Activated T-helper 17 cell treated with anti-CD3 and anti-CD28 coated beads, Interleukin-2, amount 50 U/mL, for 72 hours (primary cell): ENCODE measurements around the gene ARR3. TPM values are rescaled to one million over a fixed set of nuclear protein-coding genes. Genes with fewer than 3 reads are reported as not detected.
"Not testable (repeated sequence)": the region's sequence is repeated elsewhere in the genome, so short reads cannot be mapped to it uniquely, and the experiment has no call there.

Experiments
- ATAC-seq: fragments of 150-1000 bp; cut with Tn5 transposase; replicated peaks from 2 replicates; pipeline ENCODE4 v1.10.0; 2021; ENCODE audit warnings: mild to moderate bottlenecking, moderate library complexity
- H3K27ac Mint-ChIP-seq: one replicate; pipeline ENCODE4 v1.8.0; 2022; ENCODE audit warnings: mixed read lengths
- H3K27me3 Mint-ChIP-seq: one replicate; pipeline ENCODE4 v1.8.0; 2022; ENCODE audit warnings: mixed read lengths
- H3K36me3 Mint-ChIP-seq: one replicate; pipeline ENCODE4 v1.8.0; 2022; ENCODE audit warnings: low read depth, mild to moderate bottlenecking, mixed read lengths
- H3K4me1 Mint-ChIP-seq: one replicate; pipeline ENCODE4 v1.8.0; 2022; ENCODE audit warnings: mixed read lengths
- H3K4me3 Mint-ChIP-seq: one replicate; pipeline ENCODE4 v1.8.0; 2022; ENCODE audit warnings: mild to moderate bottlenecking, mixed read lengths
- H3K9me3 Mint-ChIP-seq: one replicate; pipeline ENCODE4 v1.8.0; 2022; ENCODE audit warnings: mixed read lengths
- total RNA-seq, 2 donors: library from RNA; stranded (reverse); gene quantifications; one replicate each; pipeline ENCODE4 v1.2.3, GENCODE V29; 2022

The ARR3 gene
- total RNA-seq = not detected

DNA sequence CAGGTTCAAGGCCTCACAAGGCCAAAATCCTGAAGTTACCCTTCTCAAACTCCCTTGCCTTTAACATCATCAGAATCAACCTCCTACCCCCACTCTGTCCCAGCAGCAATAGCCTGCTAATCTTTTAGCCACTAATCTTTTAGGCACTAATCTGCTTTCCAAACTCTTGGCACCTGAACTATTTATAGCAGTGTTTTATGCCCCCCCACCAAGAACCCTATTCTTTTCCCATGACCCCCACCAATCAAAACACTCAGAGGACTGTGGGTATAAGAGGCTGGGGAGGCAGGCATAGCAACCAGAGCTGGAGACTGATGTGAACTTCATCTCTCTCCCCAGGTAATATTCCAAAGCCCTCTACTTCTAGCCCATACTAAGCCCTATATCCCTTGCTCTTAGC lies at the start of gene ARR3:
Gene ARR3 (plus strand): TSS at position 301 of the 400 bp plus-strand sequence. CDS start 1,052 bp downstream, outside the sequence.
- no peak within 1 kb of the TSS for H3K27ac Mint-ChIP-seq
- no peak for ATAC-seq
- H3K4me3 Mint-ChIP-seq = no peak within 1 kb of the TSS
- no peaks in the 10 kb centered on the region for H3K9me3 Mint-ChIP-seq
- H3K36me3 Mint-ChIP-seq = no peaks in the 10 kb centered on the region
- no peaks in the 10 kb centered on the region for H3K4me1 Mint-ChIP-seq
- no peaks in the 10 kb centered on the region for H3K27me3 Mint-ChIP-seq

DNA sequence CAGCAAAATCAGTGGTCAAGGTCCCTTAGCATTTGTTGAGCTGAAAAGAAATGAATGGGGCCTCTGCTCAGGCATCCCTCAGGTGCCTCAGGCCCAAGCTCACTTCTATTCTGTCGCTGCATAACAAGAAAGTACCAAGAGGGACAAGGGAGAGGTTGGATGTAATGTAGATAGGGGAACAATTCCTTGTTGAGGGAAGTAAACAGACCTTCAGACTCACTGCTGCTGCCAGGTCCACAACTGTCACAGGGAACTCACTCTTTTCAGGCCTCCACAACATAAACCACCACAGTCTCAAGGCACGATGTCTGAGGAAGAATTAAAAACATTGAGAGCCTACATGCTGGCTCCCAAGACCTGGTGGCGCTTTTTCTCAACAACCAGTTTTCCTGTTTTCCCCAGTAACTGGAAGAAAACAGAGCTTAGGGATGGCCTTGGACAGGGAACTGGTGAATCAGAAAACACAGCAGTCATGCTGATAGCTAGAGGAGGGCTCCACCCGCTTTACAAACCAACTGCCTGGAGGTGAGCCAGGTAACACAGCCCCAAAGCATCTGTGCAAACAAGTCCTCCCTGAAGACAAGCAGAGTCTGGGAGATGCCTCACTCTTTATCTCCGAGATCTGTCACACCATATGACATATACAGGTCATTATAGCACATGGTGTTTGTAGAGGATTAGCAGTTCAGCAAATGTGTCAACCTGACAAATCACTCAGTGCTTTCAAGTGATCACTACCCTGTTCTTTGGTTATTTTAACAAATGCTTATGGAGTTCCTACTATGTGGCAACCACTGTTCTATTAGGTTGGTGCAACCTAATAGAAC lies 48.0 kb upstream of the ARR3 start:
- H3K36me3 Mint-ChIP-seq = no peaks in the 10 kb centered on the region
- H3K4me3 Mint-ChIP-seq = no peak overlapping the region
- H3K27ac Mint-ChIP-seq = no peak overlapping the region
- no peaks in the 10 kb centered on the region for H3K9me3 Mint-ChIP-seq
- H3K4me1 Mint-ChIP-seq = no peaks in the 10 kb centered on the region
- no peaks in the 10 kb centered on the region for H3K27me3 Mint-ChIP-seq
- no peak for ATAC-seq

DNA sequence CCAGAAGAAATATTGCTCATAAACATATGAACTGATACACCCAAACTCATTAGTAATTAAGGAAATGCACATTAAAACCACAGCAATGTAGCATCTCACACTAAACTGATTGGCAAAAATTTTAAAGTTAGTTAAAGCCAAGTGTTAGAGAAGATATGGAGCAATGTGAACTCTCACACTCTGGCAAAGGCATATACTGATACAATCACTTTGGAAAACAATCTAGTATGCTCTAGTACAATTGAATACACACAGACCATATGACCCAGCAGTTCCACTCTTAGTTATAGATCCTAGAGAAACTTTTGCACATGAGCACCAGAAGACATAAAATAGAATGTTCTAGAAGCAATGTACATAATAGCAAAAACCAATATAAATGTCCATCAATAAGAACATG lies 42.1 kb upstream of the ARR3 start:
- no peak overlapping the region for H3K27ac Mint-ChIP-seq
- H3K4me3 Mint-ChIP-seq = no peak overlapping the region
- no peaks in the 10 kb centered on the region for H3K27me3 Mint-ChIP-seq
- H3K36me3 Mint-ChIP-seq = no peaks in the 10 kb centered on the region
- H3K4me1 Mint-ChIP-seq = no peaks in the 10 kb centered on the region
- ATAC-seq = no peak
- H3K9me3 Mint-ChIP-seq = no peaks in the 10 kb centered on the region

DNA sequence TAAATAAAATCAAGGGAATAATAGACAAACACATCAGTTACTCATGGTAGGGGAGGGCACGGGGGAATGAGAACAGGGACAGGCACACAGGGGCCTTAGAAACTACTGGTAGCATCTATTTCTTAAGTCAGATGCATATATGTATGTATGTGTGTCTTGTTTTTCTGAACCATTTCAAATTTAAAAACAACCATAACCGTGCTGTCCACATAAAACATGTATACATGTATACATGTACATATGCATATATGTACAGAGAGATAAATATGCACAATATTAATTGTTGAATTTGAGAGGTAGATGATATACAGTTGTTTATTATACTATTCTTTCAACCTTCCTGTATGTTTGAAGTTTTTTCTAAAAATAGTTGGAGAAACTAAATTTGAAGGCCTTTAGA lies 41.4 kb upstream of the ARR3 start:
- no peaks in the 10 kb centered on the region for H3K36me3 Mint-ChIP-seq
- no peak for ATAC-seq
- no peak overlapping the region for H3K4me3 Mint-ChIP-seq
- H3K27ac Mint-ChIP-seq = no peak overlapping the region
- no peaks in the 10 kb centered on the region for H3K9me3 Mint-ChIP-seq
- H3K27me3 Mint-ChIP-seq = no peaks in the 10 kb centered on the region
- H3K4me1 Mint-ChIP-seq = no peaks in the 10 kb centered on the region

DNA sequence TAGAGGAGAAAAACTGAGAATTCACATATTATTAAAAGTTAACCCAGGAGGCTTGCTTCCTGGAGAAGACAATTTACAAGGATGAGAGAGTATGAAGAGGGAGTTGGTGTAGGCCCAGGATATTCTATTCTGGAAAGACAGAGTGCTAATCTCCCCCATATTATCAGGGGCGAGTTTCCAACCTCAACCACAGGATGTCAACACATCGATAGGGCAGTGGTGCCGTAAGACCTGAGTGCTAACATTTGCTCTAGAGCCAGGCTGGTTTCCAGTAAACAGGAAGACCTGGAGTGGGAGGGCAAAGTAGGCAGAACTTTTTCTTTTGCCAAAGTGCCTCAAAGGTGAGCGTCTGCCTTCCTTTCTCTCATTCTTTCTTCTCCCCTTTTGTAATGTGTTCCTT lies 36.5 kb upstream of the ARR3 start:
- Mint-ChIP-seq H3K36me3 (no peaks in the 10 kb centered on the region), H3K9me3 (no peaks in the 10 kb centered on the region), H3K27ac (no peak overlapping the region), H3K27me3 (peaks cover 3% of the 10 kb centered on the region), H3K4me3 (no peak overlapping the region), H3K4me1 (no peaks in the 10 kb centered on the region)
- no peak for ATAC-seq

DNA sequence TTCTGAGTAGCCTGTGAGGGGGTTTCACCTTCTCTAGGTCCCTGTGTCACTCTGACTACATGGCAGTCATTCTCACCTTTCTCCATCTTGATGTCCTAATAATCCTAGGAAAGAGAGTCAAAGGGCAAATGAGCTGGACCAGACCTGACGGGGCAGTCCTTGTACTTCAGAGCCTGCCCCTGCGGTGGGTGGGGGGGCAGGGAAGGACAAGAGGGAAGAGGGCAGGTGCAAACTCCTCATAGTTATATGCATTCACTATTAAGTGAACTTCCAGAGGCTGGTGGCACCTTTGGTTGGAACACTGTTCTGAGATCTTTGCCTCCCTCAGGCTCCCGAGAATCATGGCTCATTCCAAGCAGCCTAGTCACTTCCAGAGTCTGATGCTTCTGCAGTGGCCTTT lies 33.8 kb upstream of the ARR3 start, which contains the start of gene AWAT1:
Gene AWAT1 (plus strand): TSS at position 301 of the 400 bp plus-strand sequence. CDS start 41 bp downstream, at position 342.
- H3K36me3 Mint-ChIP-seq = no peaks in the 10 kb centered on the region
- H3K4me3 Mint-ChIP-seq = no peak within 1 kb of the TSS
- no peaks in the 10 kb centered on the region for H3K4me1 Mint-ChIP-seq
- H3K9me3 Mint-ChIP-seq = no peaks in the 10 kb centered on the region
- no peak for ATAC-seq
- no peak within 1 kb of the TSS for H3K27ac Mint-ChIP-seq
- peaks cover 3% of the 10 kb centered on the region for H3K27me3 Mint-ChIP-seq

DNA sequence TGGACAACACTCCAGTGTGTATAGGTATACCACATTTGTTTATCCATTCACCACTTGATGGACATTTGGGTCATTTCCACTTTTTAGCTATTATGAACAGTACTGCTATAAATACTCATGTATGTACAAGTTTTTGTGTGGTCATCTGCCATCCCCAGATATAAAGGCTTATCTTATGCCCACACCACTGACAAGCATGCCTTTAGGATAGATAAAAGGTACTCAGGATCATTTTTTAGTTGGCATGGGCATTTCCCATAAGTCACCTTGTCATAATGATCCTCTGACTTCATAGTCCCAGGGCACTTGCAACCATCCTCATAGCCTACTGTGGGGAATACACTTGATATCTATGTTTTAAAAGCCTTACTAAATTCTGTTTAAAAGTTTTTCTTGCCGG lies 27.4 kb upstream of the ARR3 start:
- no peak for ATAC-seq
- no peak overlapping the region for H3K4me3 Mint-ChIP-seq
- no peaks in the 10 kb centered on the region for H3K9me3 Mint-ChIP-seq
- no peaks in the 10 kb centered on the region for H3K27me3 Mint-ChIP-seq
- H3K27ac Mint-ChIP-seq = no peak overlapping the region
- no peaks in the 10 kb centered on the region for H3K4me1 Mint-ChIP-seq
- H3K36me3 Mint-ChIP-seq = no peaks in the 10 kb centered on the region

DNA sequence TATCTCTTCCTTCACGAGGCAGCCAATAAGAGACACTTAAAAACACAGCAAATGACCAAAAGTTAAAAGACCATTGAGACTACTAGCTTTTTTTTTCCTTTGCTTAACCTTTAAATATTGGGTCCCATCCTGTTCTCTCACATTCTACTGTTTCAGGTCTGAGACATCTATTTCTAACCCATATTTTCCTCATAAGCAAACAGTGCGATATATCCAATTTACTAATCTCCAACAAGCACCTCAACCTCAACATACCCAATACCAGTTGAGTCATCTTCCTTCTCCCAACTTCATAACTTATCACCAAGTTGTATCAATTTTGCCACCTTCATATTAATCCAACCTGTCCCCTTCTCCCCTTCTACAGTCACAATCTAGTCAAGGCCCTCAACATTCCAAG lies 26.6 kb upstream of the ARR3 start:
- Mint-ChIP-seq H3K36me3 (no peaks in the 10 kb centered on the region), H3K4me3 (no peak overlapping the region), H3K9me3 (no peaks in the 10 kb centered on the region), H3K27ac (no peak overlapping the region), H3K4me1 (no peaks in the 10 kb centered on the region), H3K27me3 (no peaks in the 10 kb centered on the region)
- ATAC-seq = no peak

DNA sequence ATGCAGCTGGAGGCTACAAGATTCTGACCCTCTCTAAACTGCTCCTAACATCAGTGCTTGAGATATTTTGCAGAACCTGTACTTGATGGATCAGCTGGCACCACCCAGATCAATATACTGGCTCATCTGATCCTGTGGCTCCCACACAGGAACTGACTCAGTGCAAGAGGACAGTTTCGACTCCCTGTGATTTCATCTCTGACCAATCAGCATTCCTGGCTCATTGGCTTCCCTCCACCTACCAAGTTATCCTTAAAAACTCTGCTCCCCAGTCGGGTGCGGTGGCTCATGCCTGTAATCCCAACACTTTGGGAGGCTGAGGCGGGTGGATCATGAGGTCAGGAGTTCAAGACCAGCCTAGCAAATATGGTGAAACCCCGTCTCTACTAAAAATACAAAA lies 24.5 kb upstream of the ARR3 start:
- not testable (repeated sequence) for H3K9me3 Mint-ChIP-seq, H3K36me3 Mint-ChIP-seq, H3K4me1 Mint-ChIP-seq, H3K4me3 Mint-ChIP-seq, H3K27me3 Mint-ChIP-seq, H3K27ac Mint-ChIP-seq, ATAC-seq

DNA sequence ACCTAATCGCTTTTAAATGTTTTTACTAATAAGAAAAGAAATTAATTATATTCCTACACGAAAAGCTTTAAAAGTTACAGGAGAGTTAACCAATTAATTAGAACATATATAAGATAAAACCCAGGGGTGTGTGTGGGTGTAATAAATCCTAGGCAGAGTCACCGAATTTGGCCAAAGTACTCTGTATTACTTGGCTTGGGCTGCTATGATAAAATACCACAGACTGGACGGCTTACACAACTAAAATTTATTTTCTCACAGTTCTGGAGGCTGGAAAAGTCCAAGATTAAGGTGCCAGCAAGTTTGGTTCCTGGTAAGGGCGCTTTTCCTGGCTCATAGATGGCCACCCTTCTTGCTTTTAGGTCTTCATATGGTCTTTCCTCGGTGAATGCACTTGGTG lies 23.3 kb upstream of the ARR3 start:
- no peak for ATAC-seq
- Mint-ChIP-seq H3K4me3 (no peak overlapping the region), H3K4me1 (no peaks in the 10 kb centered on the region), H3K9me3 (no peaks in the 10 kb centered on the region), H3K36me3 (no peaks in the 10 kb centered on the region), H3K27me3 (no peaks in the 10 kb centered on the region), H3K27ac (no peak overlapping the region)

DNA sequence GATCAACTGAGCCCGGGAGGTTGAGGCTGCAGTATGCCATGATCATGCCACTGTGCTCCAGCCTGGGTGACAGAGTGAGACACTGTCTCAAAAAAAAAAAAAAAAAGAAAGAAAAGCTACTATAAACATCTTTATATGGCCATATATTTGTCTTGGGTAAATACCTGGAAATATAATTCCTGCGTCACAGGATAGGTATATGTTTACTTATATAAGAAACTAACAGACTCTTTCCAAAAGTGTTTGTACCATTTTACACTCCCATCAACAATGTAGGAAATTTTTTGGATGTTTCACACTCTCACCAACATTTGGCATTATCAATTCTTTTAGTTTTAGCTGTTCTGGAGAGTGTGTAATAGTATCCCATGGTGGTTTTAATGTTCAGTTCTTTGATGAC lies 20.9 kb upstream of the ARR3 start:
- H3K36me3 Mint-ChIP-seq = no peaks in the 10 kb centered on the region
- H3K4me1 Mint-ChIP-seq = no peaks in the 10 kb centered on the region
- no peak overlapping the region for H3K27ac Mint-ChIP-seq
- no peak overlapping the region for H3K4me3 Mint-ChIP-seq
- ATAC-seq = no peak
- no peaks in the 10 kb centered on the region for H3K27me3 Mint-ChIP-seq
- no peaks in the 10 kb centered on the region for H3K9me3 Mint-ChIP-seq

DNA sequence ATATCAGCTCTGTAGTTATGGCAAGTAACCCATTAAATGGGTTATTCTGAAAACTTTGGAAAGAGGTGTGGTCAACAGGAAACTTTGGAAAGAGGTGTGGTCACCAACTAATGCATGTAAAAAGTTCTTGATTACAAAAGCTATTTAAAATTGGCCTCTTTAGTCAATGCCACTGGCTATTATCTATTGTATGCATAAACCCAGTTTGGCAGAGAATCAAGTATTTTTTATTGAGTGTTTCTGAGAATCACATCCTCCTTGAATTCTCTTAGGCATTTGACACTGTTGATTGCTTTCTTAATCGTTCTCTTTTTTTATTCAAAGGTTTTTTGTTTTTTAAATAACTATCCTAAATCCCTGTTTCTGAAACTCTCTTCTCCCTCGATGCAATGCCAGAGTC lies 15.6 kb upstream of the ARR3 start:
- peaks cover 14% of the 10 kb centered on the region for H3K4me1 Mint-ChIP-seq
- H3K27ac Mint-ChIP-seq = peak overlapping the region; percentile 66
- no peaks in the 10 kb centered on the region for H3K36me3 Mint-ChIP-seq

DNA sequence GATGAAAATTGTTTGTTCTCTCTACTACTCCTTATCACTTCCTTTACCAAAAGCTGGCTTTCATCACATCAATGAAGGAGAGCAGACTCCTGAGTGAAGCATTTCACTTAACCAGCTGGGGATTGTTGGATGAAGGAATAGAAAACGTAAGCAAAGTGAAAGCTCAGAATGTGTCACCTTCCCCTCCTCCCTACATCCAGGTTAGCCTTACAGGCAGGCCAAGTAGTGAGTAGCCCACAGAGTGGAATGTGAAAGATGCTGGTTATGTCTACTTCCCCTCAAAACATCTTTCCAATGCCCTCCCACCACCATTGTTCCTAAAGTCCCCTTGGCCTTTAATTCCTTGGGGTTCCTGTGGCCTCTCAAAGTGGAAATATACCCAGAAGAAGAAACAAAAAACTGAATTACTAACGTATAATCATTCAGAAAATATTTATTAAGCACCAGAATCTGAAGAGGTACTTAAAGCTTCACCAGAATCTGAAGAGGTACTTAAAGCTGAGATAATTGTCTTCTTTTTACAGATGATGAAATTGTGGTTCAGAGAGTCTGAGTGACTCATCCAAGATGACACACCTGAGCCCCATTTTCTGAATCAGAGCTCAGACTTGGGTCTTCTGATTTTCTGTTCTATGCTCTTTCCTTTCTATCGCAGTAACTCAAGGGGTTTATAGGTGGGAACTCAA lies 14.6 kb upstream of the ARR3 start:
- Mint-ChIP-seq H3K27me3 (no peaks in the 10 kb centered on the region), H3K36me3 (no peaks in the 10 kb centered on the region), H3K27ac (peak overlapping the region; percentile 66), H3K9me3 (no peaks in the 10 kb centered on the region), H3K4me3 (peak overlapping the region; percentile 11), H3K4me1 (peaks cover 14% of the 10 kb centered on the region)
- ATAC-seq = peak; percentile 86

More for the DNA sequence above, 15.6 kb upstream of the ARR3 start:
- Mint-ChIP-seq H3K4me3 (no peak overlapping the region), H3K27me3 (no peaks in the 10 kb centered on the region), H3K9me3 (no peaks in the 10 kb centered on the region)
- ATAC-seq = no peak

DNA sequence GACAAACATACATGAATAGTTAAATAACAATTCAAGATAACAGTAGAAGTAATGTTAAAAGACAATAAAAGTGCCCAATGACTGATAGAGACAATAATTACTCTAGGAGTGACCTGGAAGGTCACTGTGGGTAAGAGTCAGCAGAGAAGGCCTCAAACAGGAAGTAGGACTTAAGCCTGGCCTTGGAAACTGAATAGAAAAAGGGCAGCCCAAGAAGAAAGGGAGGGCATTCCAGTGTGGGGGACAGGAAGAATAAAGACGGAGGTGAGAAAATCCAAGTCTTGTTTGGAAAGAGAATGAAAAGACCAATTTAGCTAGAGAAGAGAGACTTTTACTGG lies 14.1 kb upstream of the ARR3 start:
- peak; percentile 24 for ATAC-seq
- no peaks in the 10 kb centered on the region for H3K9me3 Mint-ChIP-seq
- H3K27me3 Mint-ChIP-seq = no peaks in the 10 kb centered on the region
- peak overlapping the region; percentile 66 for H3K27ac Mint-ChIP-seq
- no peaks in the 10 kb centered on the region for H3K36me3 Mint-ChIP-seq
- peaks cover 14% of the 10 kb centered on the region for H3K4me1 Mint-ChIP-seq
- H3K4me3 Mint-ChIP-seq = peak overlapping the region; percentile 11

DNA sequence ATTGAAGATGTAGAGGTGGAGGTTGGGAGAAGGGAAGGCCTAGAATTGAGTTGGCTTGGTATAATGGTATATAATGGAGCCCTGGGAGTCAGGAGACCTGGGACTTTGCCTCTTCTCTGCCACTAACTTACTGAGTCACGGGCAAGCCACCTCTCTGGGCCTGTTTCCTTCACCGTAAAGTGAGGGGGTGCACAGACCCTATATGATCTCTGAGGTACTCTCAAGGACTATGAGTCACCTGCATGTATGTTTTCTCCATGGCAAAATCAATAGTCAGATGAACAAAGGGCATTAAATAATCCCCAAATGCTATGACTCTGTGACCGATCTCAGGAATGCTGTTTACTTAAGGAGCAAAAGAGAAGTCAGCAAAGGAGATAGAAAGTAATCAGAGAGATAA lies 13.2 kb upstream of the ARR3 start:
- ATAC-seq = no peak
- no peaks in the 10 kb centered on the region for H3K9me3 Mint-ChIP-seq
- H3K36me3 Mint-ChIP-seq = no peaks in the 10 kb centered on the region
- no peak overlapping the region for H3K27ac Mint-ChIP-seq
- H3K4me3 Mint-ChIP-seq = no peak overlapping the region
- no peaks in the 10 kb centered on the region for H3K27me3 Mint-ChIP-seq
- H3K4me1 Mint-ChIP-seq = peaks cover 14% of the 10 kb centered on the region
